HepG2 (cell line): ENCODE measurements around the gene MORN1. TPM values are rescaled to one million over a fixed set of nuclear protein-coding genes. Genes with fewer than 3 reads are reported as not detected.

ENCODE experiments used
- ATAC-seq: fragments of 200-7000 bp; cut with Tn5 transposase; 3 replicates; pipeline ENCODE4 v1.9.1; 2020; ENCODE audit warnings: mild to moderate bottlenecking, moderate library complexity
- BruUV-seq: library from RNA; stranded (reverse); fragments of 400-500 nt; replicated peaks from 2 replicates; lab custom pipeline; 2021; lab: Mats Ljungman, UMichigan
- CTCF ChIA-PET: fragments of 300-600 bp; formaldehyde crosslinking; extraction: SDS; loops from one replicate; lab custom pipeline; 2021; ENCODE audit warnings: low total read pairs, inconsistent platforms, low intra/inter-chr PET ratio; lab: Yijun Ruan, JAX
- POLR2A ChIA-PET: fragments of 350-600 bp; sonication (Branson Sonifier 250); formaldehyde crosslinking; loops from one replicate; lab custom pipeline; 2020; ENCODE audit warnings: antibody characterized with exemption, inconsistent platforms; lab: Yijun Ruan, JAX
- DNase-seq: peaks from one replicate; pipeline ENCODE4 v3.0.0-alpha.2; 2015; ENCODE audit warnings: low spot score
- FAIRE-seq: peaks from 3 replicates; lab custom pipeline; 2011; peaks lifted over from hg19 to GRCh38; lab: Jason Lieb, UNC
- H2AFZ ChIP-seq: one replicate; pipeline ENCODE4 v1.6.1; 2011; ENCODE audit warnings: low read length, inconsistent platforms
- H3K27ac ChIP-seq: fragments of 300-600 bp; 3 replicates; pipeline ENCODE4 v1.8.0; 2011; ENCODE audit warnings: mixed run types, mild to moderate bottlenecking, mixed read lengths, low read length, inconsistent platforms; ENCODE audit not compliant: insufficient read depth; ENCODE audit errors: extremely low read length
- H3K27me3 ChIP-seq, 2 experiments: fragments of 200-600 bp in 1 of 2; 2 replicates in 1 of 2; 3 replicates in 1 of 2; pipeline versions ENCODE4 v1.6.0 to v1.8.0; 2011; ENCODE audit warnings: low read length in 2 of 2, mild to moderate bottlenecking in 2 of 2, moderate library complexity in 2 of 2, inconsistent platforms in 1 of 2; ENCODE audit not compliant: insufficient read depth in 2 of 2, control insufficient read depth in 1 of 2
- H3K36me3 ChIP-seq, 2 experiments: fragments of 200-600 bp in 1 of 2; replicated peaks in 1 of 2; 2 replicates in 1 of 2; 3 replicates in 1 of 2; pipeline versions ENCODE4 v1.5.1 to v1.8.0; 2011; ENCODE audit warnings: low read length in 2 of 2, inconsistent platforms in 1 of 2; ENCODE audit not compliant: insufficient read depth in 2 of 2, control insufficient read depth in 1 of 2
- H3K4me1 ChIP-seq: 2 replicates; pipeline ENCODE4 v1.5.1; 2012; ENCODE audit warnings: low read length, inconsistent platforms; ENCODE audit not compliant: insufficient read depth
- H3K4me2 ChIP-seq: 2 replicates; pipeline ENCODE4 v1.6.0; 2011; ENCODE audit warnings: low read depth, low read length, inconsistent platforms
- H3K4me3 ChIP-seq, 3 experiments: fragments of 200-600 bp in 1 of 3; sonication (generic), shearing (Covaris generic) in 1 of 3; replicated peaks in 1 of 3; 2 replicates each; pipeline ENCODE4 v1.5.1; 2011 to 2016; ENCODE audit warnings: low read length in 3 of 3, inconsistent platforms in 2 of 3, low read depth in 2 of 3, mild to moderate bottlenecking in 2 of 3, control low read depth in 1 of 3, mixed read lengths in 1 of 3; ENCODE audit not compliant: insufficient read depth in 1 of 3
- H3K79me2 ChIP-seq: one replicate; pipeline ENCODE4 v1.6.1; 2011; ENCODE audit warnings: low read length, inconsistent platforms; ENCODE audit not compliant: insufficient read depth
- H3K9ac ChIP-seq: 2 replicates; pipeline ENCODE4 v1.6.0; 2011; ENCODE audit warnings: mild to moderate bottlenecking, low read depth, low read length, inconsistent platforms; ENCODE audit not compliant: insufficient read depth
- H3K9me3 ChIP-seq: 2 replicates; pipeline ENCODE4 v1.5.1; 2012; ENCODE audit warnings: mild to moderate bottlenecking, low read length
- H4K20me1 ChIP-seq: 2 replicates; pipeline ENCODE4 v1.6.0; 2011; ENCODE audit warnings: inconsistent platforms, mild to moderate bottlenecking, low read length, moderate library complexity; ENCODE audit not compliant: insufficient read depth
- AGO2 ChIP-seq: fragments of 200-400 bp; formaldehyde crosslinking; optimal IDR thresholded peaks from 2 replicates; pipeline ENCODE3; 2017; ENCODE audit warnings: mild to moderate bottlenecking, low read depth, low read length, moderate library complexity
- HBP1 ChIP-seq: IDR thresholded peaks from 2 replicates; pipeline ENCODE4 v1.6.1; 2016; ENCODE audit warnings: low read depth, control low read depth
- HNF4A ChIP-seq: sonication (generic); formaldehyde crosslinking; IDR thresholded peaks from 2 replicates; pipeline ENCODE4 v1.4.0; 2020; ENCODE audit warnings: missing genetic modification reagents
- KDM6A ChIP-seq: IDR thresholded peaks from 2 replicates; pipeline ENCODE4 v1.6.1; 2016; ENCODE audit warnings: low read depth
- NR3C1 ChIP-seq: sonication (generic); formaldehyde crosslinking; IDR thresholded peaks from 2 replicates; pipeline ENCODE4 v1.4.0; 2020; ENCODE audit warnings: missing genetic modification reagents
- ZNF580 ChIP-seq: IDR thresholded peaks from 2 replicates; pipeline ENCODE4 v1.6.1; 2016; ENCODE audit warnings: low read depth, borderline replicate concordance
- ZNF782 ChIP-seq: sonication (generic); formaldehyde crosslinking; IDR thresholded peaks from 2 replicates; pipeline ENCODE4 v1.4.0; 2020; ENCODE audit warnings: missing genetic modification reagents, mild to moderate bottlenecking, borderline replicate concordance
- WGBS: methylation state at CpG from one replicate; pipeline ENCODE4 v1.1.6; 2017; ENCODE audit warnings: low lambda C conversion rate; 5-methylcytosine and 5-hydroxymethylcytosine counted together
- in situ Hi-C: cut with HindIII; loops from 2 replicates; pipeline ENCODE4 v1.10.0; 2017; ENCODE audit warnings: low pct_unique_long_range_greater_than_20kb; ENCODE audit not compliant: extremely low pct_ligation_motif_present
- intact Hi-C: fragments of 100-400 bp; cut with micrococcal nuclease; formaldehyde crosslinking; loops from one replicate; pipeline ENCODE4 v1.10.0; 2022; ENCODE audit not compliant: unreplicated experiment
- polyA plus RNA-seq, 8 experiments: library from polyadenylated mRNA; depleted of rRNA in 3 of 8; stranded (reverse) in 7 of 8; unstranded in 1 of 8; fragments of >200 nt; fragmentation: Illumina TruSeq in 4 of 8; extraction: Trizol in 4 of 8; gene quantifications; 2 replicates each; pipeline versions ENCODE4 v1.2.1 to v1.2.3, GENCODE V29; 2011 to 2016; ENCODE audit warnings: low read depth in 4 of 8, missing spikeins in 1 of 8, mixed read lengths in 1 of 8; ENCODE audit not compliant: insufficient read depth in 1 of 8
- total RNA-seq, 5 experiments: library from RNA; depleted of rRNA; stranded (reverse); fragments of >200 nt; fragmentation: Illumina TruSeq; extraction: Trizol; gene quantifications; 2 replicates each; pipeline ENCODE4 v1.2.3, GENCODE V29; 2016; ENCODE audit warnings: low read depth in 1 of 5
- TF ChIP-seq, protein P1 (sequence below): sonication (generic); formaldehyde crosslinking; IDR thresholded peaks from 2 replicates; pipeline ENCODE4 v1.5.0; 2020; ENCODE audit warnings: mild to moderate bottlenecking, missing genetic modification reagents, borderline replicate concordance

MORN1 gene
- total and polyA plus RNA-seq, 2 of the 13 experiments (the other 11 are each of a cell fraction or from before 2014, with no cell fraction given): 3.1 to 6.5 TPM

GRCh38 chr1:2385606-2386280 is 5.6 kb downstream of the MORN1 start:
- 98% methylated on average over 14 of the region's 19 CpGs for WGBS
- in situ Hi-C loops: no loop called here
- Histone ChIP-seq H2AFZ (no peak overlapping the region), H3K4me2 (no peak overlapping the region), H3K4me1 (peaks cover 41% of the 10 kb centered on the region), H3K9me3 (no peaks in the 10 kb centered on the region), H3K9ac (no peak overlapping the region), H3K4me3 (no peak overlapping the region), H3K27me3 (no peaks in the 10 kb centered on the region), H4K20me1 (no peaks in the 10 kb centered on the region), H3K79me2 (peaks cover 6% of the 10 kb centered on the region), H3K27ac (no peak overlapping the region), H3K36me3 (0 out of 5 replicates have a peak, but pooled peaks cover 0 to 3% of the 10 kb centered on the region in 2 experiments)
- FAIRE-seq (no peak), DNase-seq (no peak), ATAC-seq (no peak)
- BruUV-seq: no TSS peak
- TF ChIP-seq NR3C1 (no peak), KDM6A (CRISPR knock-in tag) (no peak), HNF4A (no peak), ZNF580 (CRISPR knock-in tag) (no peak), ZNF782 (CRISPR knock-in tag) (no peak), AGO2 (peak; percentile 9)
- CTCF ChIA-PET: no interaction called here
- intact Hi-C loops: no loop called here
- POLR2A ChIA-PET: no interaction called here

- H3K36me3 ChIP-seq: 0 out of 5 replicates have a peak, but pooled peaks cover 0 to 3% of the 10 kb centered on the region in 2 experiments
- CTCF ChIA-PET: no interaction called here
- intact Hi-C loops: loop anchor here (5.0 kb wide), 1 partner anchor 73 kb away; no protein-coding TSS in a partner anchor
- peak; percentile 45 for TF ChIP-seq AGO2
- TF ChIP-seq HBP1 (CRISPR knock-in tag): no peak
- TF ChIP-seq, protein P1, sequence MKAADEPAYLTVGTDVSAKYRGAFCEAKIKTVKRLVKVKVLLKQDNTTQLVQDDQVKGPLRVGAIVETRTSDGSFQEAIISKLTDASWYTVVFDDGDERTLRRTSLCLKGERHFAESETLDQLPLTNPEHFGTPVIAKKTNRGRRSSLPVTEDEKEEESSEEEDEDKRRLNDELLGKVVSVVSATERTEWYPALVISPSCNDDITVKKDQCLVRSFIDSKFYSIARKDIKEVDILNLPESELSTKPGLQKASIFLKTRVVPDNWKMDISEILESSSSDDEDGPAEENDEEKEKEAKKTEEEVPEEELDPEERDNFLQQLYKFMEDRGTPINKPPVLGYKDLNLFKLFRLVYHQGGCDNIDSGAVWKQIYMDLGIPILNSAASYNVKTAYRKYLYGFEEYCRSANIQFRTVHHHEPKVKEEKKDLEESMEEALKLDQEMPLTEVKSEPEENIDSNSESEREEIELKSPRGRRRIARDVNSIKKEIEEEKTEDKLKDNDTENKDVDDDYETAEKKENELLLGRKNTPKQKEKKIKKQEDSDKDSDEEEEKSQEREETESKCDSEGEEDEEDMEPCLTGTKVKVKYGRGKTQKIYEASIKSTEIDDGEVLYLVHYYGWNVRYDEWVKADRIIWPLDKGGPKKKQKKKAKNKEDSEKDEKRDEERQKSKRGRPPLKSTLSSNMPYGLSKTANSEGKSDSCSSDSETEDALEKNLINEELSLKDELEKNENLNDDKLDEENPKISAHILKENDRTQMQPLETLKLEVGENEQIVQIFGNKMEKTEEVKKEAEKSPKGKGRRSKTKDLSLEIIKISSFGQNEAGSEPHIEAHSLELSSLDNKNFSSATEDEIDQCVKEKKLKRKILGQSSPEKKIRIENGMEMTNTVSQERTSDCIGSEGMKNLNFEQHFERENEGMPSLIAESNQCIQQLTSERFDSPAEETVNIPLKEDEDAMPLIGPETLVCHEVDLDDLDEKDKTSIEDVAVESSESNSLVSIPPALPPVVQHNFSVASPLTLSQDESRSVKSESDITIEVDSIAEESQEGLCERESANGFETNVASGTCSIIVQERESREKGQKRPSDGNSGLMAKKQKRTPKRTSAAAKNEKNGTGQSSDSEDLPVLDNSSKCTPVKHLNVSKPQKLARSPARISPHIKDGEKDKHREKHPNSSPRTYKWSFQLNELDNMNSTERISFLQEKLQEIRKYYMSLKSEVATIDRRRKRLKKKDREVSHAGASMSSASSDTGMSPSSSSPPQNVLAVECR (CRISPR knock-in tag): no peak
- TF ChIP-seq, all 625 proteins: peak for 1
- no TSS peak for BruUV-seq
- H3K4me2 ChIP-seq: no peak overlapping the region
- H3K79me2 ChIP-seq: peaks cover under 1% of the 10 kb centered on the region
- H3K4me3 ChIP-seq: no peak overlapping the region
- DNase-seq: no peak
- H4K20me1 ChIP-seq: no peaks in the 10 kb centered on the region
- ATAC-seq: no peak
- H3K27ac ChIP-seq: peak overlapping the region; percentile 20
- POLR2A ChIA-PET: interaction anchor here (0.9 kb wide), 1 partner anchor 190 kb away, joined by 4 read pairs; the partner anchor contains the start of gene FAAP20
- H3K27me3 ChIP-seq: no peaks in the 10 kb centered on the region
- no peaks in the 10 kb centered on the region for H3K9me3 ChIP-seq
- peaks cover 34% of the 10 kb centered on the region for H3K4me1 ChIP-seq
- WGBS: 92% methylated on average over 24 of the region's 41 CpGs
- H3K9ac ChIP-seq: no peak overlapping the region
- H2AFZ ChIP-seq: no peak overlapping the region
- FAIRE-seq: no peak
- in situ Hi-C loops: loop anchor here (5.0 kb wide), 1 partner anchor 193 kb away; the partner anchor contains the start of gene FAAP20
These were observed 6.3 kb downstream of the MORN1 start for GRCh38 chr1:2384941-2385481.
